GM12892 (cell line): ENCODE measurements around the gene TENM4.

Experiments used
- DNase-seq: peaks from one replicate; pipeline ENCODE4 v3.0.0; 2011; ENCODE audit not compliant: insufficient read length
- FAIRE-seq: peaks from 2 replicates; lab custom pipeline; 2011; peaks lifted over from hg19 to GRCh38; lab: Jason Lieb, UNC
- POLR2A ChIP-seq: IDR thresholded peaks from 2 replicates; pipeline ENCODE4 v1.6.1; 2011; ENCODE audit warnings: low read depth, low read length, control low read depth
- POLR2AphosphoS5 ChIP-seq: IDR thresholded peaks from 2 replicates; pipeline ENCODE4 v1.6.1; 2011; ENCODE audit warnings: low read depth, low read length, control low read depth
- TAF1 ChIP-seq: IDR thresholded peaks from 2 replicates; pipeline ENCODE4 v1.6.1; 2011; ENCODE audit warnings: low read depth, mild to moderate bottlenecking, control low read depth, low read length, borderline replicate concordance

TENM4 gene

DNA sequence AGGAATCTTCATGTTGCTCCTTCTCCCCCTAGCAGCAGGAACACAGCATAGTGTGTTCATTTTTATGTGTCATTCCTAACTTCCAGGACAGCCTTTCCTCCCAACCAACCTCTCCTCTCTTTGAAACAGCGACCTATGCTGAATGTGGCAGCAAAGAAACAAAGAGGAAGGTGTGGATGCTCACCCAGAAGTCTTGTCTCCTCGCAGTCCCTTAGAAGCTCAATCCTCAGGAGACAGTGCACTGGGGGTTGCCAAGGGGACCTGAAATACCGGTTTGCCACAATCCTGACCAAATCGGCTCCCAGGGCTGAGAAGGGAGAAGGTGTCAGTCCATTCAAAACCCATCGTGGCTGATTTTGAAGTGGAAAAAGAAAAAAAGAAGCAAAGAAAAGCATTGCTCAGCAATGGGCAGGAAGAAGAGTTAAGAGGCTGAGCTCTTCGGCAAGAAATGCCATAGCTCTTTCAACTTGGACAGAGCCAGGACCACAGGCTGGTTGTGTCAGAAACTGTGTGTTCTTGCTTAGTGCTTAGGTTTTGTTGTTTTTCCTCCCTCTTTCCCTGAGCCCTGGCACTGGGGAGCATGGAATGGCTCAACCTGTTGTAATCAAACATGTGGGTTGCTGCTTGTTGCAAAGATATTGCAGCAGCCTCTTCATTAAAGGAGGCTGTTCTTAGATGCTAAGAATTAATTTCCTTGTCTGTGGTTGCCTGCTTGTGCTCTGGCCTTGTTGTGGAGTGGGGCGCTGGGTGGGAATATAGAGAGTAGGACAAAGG, 30.4 kb upstream of the TENM4 start:
- DNase-seq (no peak), FAIRE-seq (no peak)
- TF ChIP-seq TAF1 (no peak), POLR2AphosphoS5 (no peak), POLR2A (no peak)

DNA sequence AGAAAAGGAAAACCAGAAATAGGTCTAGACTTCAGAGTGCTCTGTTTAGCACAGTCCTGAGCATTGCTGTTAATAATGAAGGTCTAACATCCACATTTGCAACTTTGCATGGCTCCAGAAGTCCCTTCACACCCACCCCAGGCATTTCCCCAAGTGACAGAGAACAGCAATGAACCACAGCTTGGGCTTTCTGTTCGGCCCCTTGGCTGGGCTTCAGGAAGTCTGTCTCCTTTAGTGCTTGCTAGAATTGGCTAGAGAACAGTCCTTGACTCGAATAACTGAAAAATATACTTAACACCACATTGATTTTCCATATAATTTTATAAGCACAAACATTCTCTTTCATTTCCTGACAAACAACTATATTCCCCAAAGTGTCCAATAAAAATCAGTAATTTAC, 29.3 kb upstream of the TENM4 start:
- no peak for FAIRE-seq
- no peak for DNase-seq
- TF ChIP-seq POLR2A, result no peak
- no peak for TF ChIP-seq TAF1
- no peak for TF ChIP-seq POLR2AphosphoS5

DNA sequence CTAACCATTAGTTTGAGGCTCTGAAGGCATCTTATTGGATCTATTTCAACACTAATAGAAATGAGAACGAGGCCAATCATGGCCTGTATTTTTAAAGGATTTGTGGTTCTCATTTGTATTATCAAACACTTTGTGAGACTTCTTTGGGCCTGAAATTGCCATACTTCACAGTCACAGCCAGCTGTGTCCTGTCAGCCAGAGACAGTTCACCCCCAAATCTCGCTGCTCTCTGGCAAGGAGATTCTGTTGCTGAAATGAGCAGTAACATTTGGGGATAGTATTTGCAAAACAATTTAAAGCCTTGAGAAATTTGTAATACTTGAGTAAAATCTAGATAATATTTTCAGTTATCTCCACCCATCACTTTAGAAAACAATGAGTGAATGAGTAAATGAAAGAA, 26.9 kb upstream of the TENM4 start:
- DNase-seq, result no peak
- no peak for TF ChIP-seq POLR2A
- TF ChIP-seq POLR2AphosphoS5, result no peak
- no peak for TF ChIP-seq TAF1
- no peak for FAIRE-seq

DNA sequence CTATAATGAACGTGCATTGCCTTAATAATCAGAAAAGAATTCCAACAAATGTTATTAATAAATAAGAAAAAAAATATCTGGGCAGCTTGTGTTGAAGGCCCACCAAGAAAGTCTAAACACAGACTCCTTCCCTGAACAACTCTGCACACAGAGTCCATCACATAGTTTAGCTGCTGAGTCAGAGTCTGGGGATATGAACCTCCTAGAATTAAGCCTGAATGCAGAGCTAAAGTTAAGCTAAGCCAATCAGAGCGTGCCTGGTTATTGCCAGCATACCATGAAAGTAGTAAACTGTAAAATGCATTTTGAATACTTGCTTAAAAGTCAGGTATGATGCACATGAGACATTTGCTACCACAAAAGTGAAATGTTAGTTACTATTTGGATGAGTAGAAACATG, 25.6 kb upstream of the TENM4 start:
- DNase-seq (no peak), FAIRE-seq (peak; percentile 17)
- TF ChIP-seq POLR2A, result no peak
- no peak for TF ChIP-seq POLR2AphosphoS5
- no peak for TF ChIP-seq TAF1

DNA sequence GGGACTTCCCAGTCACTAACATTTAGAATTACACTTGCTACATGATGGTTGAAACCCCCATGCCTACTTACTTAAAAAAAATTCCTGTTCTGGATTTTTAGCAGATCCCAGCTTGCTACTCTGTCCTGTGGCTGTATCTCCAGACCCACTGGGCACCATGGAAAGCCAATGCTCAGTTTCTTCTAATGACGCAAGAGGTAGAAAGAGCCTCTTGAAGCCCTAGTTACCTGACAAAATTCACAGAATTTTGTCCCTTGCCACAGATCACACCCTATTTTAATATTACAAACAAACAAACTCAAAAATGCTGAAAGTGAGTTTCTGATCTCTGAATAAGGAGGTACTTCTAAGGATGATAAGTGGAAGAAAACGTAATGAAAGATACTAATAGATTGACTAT, 24.3 kb upstream of the TENM4 start:
- no peak for FAIRE-seq
- TF ChIP-seq POLR2AphosphoS5 (no peak), POLR2A (no peak), TAF1 (no peak)
- DNase-seq, result no peak

DNA sequence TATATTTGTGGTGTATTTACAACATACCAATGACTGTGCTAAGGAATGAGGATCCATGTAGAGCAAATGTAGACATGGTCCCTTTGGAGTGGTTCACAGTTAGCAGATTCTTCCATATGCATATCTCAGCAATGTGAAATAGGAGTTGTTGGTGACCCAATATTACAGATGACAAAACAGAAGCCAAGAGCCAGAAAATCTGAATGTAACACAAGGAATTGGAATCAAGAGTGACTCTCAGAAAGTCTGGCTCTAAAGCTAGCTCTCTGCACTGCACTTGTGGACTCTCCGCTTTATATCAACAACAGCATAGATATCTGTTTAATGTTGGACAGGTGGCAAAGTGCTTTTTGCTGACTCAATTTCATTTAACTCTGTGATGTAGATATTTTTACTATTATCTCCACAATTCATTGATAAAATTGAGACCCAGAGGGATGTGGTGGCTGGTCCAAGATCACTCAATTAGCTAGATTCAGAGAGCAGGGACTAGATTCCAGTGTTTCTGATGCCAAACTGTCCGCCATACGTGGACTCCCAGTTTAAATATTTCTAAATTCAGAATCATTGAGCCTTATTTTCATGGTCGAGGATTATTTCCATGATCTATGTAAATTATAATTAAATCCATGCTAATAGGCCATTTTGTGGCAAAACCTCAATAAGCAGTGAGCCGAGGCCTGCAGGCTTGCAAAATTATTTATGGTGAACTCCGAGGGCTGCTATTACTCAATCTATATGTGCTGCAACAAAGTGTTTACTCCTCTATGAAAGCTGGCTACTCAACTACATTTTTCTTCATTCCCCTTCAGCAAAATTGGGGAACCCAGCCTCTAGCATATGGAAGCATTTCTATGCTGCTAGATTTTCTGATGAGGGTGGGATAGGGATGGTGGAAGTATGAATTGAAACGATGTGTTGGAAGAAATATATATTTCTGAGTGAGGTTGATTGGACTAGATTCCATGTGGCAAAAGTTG, 21.1 kb upstream of the TENM4 start:
- no peak for TF ChIP-seq TAF1
- TF ChIP-seq POLR2AphosphoS5, result no peak
- TF ChIP-seq POLR2A, result no peak
- FAIRE-seq (peak; percentile 17), DNase-seq (no peak)

DNA sequence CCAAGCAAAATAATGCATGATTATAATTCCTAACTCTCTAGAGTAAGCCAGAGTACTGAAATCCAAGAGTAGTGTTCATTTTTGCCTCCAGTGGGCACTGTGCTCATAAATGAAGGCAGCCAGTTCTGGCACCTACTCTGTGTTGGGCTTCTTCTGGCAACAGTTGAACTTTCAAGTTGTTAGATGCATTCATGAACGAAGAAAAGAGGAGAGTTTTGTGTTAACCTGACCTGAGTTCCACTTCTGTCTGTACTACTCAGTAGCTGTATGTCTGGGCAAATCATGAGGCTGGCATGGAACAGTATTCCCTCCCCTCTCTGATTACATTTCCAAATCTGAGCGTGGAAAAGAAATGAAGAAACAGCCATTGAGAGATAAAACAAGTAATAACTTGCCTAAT, 20.3 kb upstream of the TENM4 start:
- TF ChIP-seq POLR2A, result no peak
- no peak for TF ChIP-seq POLR2AphosphoS5
- TF ChIP-seq TAF1, result no peak
- peak; percentile 17 for FAIRE-seq
- no peak for DNase-seq

DNA sequence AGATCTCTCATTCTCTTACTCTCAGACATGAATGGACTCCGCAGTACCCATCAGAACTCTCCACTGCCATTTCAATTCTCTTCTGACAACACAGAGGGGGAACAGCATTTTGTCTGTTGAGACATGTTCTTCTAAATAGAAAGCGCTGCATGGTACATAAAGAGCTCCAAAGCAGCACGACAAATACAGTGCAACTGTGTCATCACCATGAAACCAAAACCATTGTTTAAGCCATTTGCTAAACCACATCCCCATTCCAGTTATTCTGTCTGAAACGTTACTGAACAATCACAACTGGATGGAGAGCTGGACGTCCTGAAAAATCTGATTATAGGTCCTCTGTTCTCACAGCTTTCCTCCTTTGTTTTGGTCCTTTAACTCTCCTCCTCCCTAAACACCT, 17.9 kb upstream of the TENM4 start:
- DNase-seq (no peak), FAIRE-seq (no peak)
- no peak for TF ChIP-seq TAF1
- TF ChIP-seq POLR2AphosphoS5, result no peak
- no peak for TF ChIP-seq POLR2A

DNA sequence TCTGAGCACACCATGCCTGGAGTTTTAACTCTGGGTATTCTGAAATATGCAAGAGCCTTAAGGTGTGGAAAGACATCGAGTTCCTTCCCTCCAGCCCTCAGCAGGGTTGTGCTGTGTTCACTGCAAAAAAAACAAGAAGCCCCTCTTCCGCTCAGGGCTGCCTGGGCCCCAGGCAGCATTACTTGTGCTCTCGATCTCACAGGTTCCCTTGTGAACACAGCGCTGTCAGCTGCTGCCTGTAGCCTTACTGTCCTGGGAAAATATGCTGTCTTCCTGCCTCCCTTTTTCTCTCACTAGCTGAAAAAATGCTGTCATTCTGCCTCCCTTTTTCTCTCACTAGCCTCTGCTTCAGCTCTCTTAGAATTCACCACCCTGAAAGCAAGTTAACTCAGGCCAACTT, 15.7 kb upstream of the TENM4 start:
- TF ChIP-seq POLR2AphosphoS5 (no peak), POLR2A (no peak), TAF1 (no peak)
- no peak for DNase-seq
- FAIRE-seq, result no peak

DNA sequence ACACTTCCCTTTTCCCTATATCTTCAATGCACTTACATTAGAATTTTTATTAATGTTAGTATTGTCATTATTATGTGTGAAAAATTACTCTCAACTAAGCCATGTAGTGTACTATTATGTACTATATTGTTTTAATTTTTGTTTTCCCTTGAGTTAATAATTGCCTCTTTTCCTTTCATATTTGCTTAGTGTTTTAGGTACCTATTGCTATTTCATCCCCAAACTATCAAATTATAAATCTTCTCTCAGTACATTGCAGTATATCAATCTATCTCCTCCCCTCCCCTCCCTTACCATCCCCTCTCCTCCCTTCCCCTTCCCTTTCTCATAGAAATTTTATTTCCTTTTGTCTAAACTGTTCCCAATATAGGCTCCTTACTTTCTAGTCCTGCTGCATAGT, 12.8 kb upstream of the TENM4 start:
- DNase-seq (no peak), FAIRE-seq (no peak)
- no peak for TF ChIP-seq POLR2AphosphoS5
- no peak for TF ChIP-seq POLR2A
- TF ChIP-seq TAF1, result no peak

DNA sequence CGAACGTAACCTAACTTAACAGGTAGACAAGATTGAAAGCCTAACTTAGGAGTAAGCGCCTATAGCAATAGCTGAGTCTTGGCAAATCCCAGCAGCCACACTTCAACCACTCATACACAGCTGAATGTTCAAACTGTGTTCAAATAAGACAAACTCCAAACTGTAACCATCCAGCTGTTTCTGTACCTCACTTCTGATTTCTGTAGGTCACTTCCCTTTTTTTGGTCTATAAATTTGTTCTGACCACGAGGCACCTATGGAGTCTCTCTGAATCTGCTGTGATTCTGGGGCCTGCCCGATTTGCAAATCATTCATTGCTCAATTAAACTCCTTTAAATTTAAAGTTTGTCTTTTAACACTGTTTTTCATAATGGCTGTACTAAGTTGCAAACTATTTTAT, 8.2 kb upstream of the TENM4 start:
- TF ChIP-seq TAF1 (no peak), POLR2AphosphoS5 (no peak), POLR2A (no peak)
- no peak for DNase-seq
- no peak for FAIRE-seq
